ENCODE measurements around the gene CTIF. TPM values are rescaled to one million over a fixed set of nuclear protein-coding genes. Genes with fewer than 3 reads are reported as not detected.
"Not testable (repeated sequence)": the region's sequence is repeated elsewhere in the genome, so short reads cannot be mapped to it uniquely, and the experiment has no call there.

Gene CTIF
- total RNA-seq, 2 donors from 2014 or later = 6.1 to 7.3 TPM

DNA sequence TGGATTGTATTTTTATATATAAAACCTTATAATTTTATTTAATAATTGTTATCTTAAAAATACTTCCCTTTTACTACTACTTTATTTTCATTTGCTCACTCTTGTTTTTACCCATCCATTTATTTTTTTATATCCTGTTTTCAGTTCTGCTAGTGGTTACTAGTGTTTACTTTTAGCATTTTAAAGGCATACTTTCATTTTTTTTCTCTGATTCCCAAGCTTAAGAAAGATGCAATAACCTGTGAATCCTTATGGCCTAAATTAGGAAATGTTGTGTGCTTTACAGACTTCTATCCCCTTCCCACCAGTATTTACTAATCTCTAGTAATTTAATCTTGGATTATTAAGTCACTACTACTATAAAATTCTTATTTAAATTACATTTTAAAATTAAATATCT is 272.0 kb downstream of the CTIF start:
- peaks cover 3% of the 10 kb centered on the region for H3K36me3 Mint-ChIP-seq (ENCODE audit: low read depth)
- no peaks in the 10 kb centered on the region for H3K9me3 ChIP-seq (ENCODE audit: control insufficient read depth, low read length, poor library complexity, severe bottlenecking)
- no peaks in the 10 kb centered on the region for H3K27me3 Mint-ChIP-seq
- no peak for ATAC-seq
- DNase-seq = no peak
- peaks cover 49% of the 10 kb centered on the region for H3K4me1 Mint-ChIP-seq
- H3K4me3 Mint-ChIP-seq = no peak overlapping the region
- H3K27ac Mint-ChIP-seq = peak overlapping the region; percentile 29

DNA sequence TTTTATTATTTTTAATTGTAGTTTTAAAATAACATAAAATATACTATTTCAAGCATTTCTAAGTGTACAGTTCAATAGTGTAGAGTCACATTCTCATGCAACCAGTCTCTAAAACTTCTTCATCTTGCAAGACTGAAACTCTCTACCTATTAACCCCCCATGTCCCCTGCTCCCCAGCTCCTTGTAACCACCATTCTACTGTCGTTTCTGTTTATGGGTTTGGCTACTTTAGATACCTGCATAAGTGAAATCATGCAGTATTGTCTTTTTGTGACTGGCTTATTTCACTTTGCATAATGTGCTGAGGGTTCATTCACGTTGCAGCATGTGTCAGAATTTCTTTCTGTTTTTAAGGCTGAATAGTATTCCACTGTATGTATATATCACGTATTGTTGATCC is 272.6 kb downstream of the CTIF start:
- no peaks in the 10 kb centered on the region for H3K9me3 ChIP-seq (ENCODE audit: control insufficient read depth, low read length, poor library complexity, severe bottlenecking)
- H3K36me3 Mint-ChIP-seq (ENCODE audit: low read depth) = peaks cover 3% of the 10 kb centered on the region
- peak overlapping the region; percentile 100 for H3K27ac Mint-ChIP-seq
- ATAC-seq = no peak
- DNase-seq = no peak
- H3K4me1 Mint-ChIP-seq = peaks cover 48% of the 10 kb centered on the region
- H3K4me3 Mint-ChIP-seq = no peak overlapping the region
- no peaks in the 10 kb centered on the region for H3K27me3 Mint-ChIP-seq

DNA sequence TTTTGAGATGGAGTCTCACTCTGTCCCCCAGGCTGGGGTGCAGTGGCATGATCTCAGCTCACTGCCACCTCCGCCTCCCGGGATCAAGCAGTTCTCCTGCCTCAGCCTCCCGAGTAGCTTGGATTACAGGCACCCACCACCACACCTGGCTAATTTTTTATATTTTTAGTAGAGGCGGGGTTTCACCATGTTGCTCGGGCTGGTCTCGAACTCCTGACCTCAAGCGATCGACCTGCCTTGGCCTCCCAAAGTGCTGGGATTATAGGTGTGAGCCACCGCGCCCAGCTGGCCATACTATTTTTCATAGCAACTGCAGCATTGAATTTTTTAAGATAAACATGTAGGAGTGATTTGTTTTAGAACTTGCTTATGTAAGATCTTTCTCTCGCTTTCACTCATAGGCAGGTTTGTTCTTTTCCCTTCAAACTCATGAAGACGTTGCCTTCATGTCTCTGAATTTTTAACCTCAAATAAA is 273.2 kb downstream of the CTIF start:
- not testable (repeated sequence) for H3K4me3 Mint-ChIP-seq; DNase-seq; ATAC-seq; H3K9me3 ChIP-seq (ENCODE audit: control insufficient read depth, low read length, poor library complexity, severe bottlenecking); H3K27me3 Mint-ChIP-seq; H3K36me3 Mint-ChIP-seq (ENCODE audit: low read depth)
- Mint-ChIP-seq H3K4me1 (peaks cover 46% of the 10 kb centered on the region), H3K27ac (peak overlapping the region; percentile 100)

DNA sequence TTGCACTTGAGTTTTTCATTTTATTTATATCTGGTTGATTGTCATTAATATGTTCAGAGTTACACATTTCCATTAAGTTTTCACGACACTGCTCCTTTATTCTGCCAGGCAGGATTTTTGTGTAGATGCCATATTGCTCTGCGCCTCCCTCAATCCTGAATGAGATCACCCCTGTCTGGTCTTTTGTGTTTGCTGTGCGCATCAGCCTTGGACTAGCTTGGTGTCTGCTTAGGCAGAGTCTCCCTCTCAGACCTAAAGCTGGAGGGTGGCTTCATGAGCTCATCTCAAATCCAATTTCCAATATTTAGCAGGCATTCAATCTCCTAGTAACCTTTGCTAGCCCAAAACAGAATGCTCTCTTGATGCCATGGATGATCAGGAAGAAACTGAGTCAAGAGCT is 274.5 kb downstream of the CTIF start:
- Mint-ChIP-seq H3K27ac (peak overlapping the region; percentile 100), H3K4me3 (peak overlapping the region; percentile 80), H3K4me1 (peaks cover 50% of the 10 kb centered on the region), H3K36me3 (ENCODE audit: low read depth) (peaks cover 3% of the 10 kb centered on the region), H3K27me3 (no peaks in the 10 kb centered on the region)
- no peak for ATAC-seq
- DNase-seq = no peak
- H3K9me3 ChIP-seq (ENCODE audit: control insufficient read depth, low read length, poor library complexity, severe bottlenecking) = no peaks in the 10 kb centered on the region

DNA sequence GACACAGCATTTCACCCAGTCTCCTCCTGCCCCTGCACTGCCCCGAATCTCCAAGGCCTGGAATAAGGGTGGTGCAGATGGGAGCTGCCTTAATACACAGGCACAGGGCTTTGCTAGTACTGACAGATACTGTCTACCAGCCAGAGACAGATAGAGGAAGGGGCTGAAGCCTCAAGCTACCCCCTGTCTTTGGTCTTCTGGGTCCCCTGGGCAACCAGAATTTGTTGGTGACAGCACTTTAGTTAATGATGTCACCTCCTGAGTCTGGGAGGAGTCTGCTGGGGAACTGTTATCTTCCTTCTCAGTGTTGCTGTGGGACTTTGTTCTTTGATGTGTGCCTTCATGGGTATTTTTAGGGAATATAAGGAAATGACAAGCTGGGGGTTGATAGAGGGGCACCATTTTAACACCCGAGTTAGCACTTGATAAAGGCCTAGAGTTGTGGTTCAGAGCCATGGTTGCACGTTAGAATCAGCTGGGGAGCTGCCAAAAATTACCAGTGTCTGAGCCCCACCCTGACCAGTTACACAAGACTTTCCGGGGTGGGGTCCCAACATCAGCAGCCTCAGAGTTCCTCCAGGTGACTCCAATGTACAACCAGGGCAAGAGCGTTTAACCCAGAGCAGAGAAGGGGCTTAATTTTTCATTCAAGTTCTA is 275.1 kb downstream of the CTIF start:
- DNase-seq (peak in 2 of 3 donors; percentile 37 to 48), ATAC-seq (peak; percentile 77)
- peaks cover 51% of the 10 kb centered on the region for H3K4me1 Mint-ChIP-seq
- no peaks in the 10 kb centered on the region for H3K27me3 Mint-ChIP-seq
- H3K36me3 Mint-ChIP-seq (ENCODE audit: low read depth) = peaks cover 3% of the 10 kb centered on the region
- H3K9me3 ChIP-seq (ENCODE audit: control insufficient read depth, low read length, poor library complexity, severe bottlenecking) = no peaks in the 10 kb centered on the region
- H3K4me3 Mint-ChIP-seq = peak overlapping the region; percentile 80
- peak overlapping the region; percentile 100 for H3K27ac Mint-ChIP-seq

DNA sequence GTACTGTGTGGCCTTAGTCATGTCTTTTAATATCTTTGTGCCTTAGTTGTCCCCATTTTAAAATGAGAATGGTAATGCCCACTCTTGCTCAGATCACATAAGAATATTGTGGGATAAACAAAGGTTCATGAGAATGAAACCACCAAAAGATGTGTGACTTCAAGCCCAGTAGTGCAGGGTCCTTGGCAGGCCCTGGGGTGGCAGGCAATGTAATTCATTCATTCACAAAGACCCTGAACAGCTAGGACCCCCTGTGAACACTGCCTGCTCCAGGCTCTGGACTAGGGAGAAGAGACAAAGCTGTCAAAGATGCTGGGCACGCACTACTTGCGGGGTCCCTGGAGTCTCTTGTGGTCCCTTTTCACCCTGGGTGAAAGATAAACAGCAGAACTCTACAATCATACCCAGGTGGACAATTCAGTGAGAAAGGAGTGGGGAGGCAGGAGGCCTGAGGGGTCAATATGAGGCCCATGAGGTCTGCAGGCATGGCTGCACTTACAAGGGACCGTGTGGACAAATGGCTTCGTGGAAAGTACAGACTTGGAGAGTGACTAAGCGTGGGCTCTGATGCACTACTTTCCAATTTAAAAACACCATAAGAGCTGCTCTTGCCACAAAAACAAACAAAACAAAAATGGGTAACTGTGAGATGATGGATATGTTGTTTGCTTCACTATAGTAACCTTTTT is 275.8 kb downstream of the CTIF start:
- H3K27ac Mint-ChIP-seq = peak overlapping the region; percentile 100
- peaks cover 48% of the 10 kb centered on the region for H3K4me1 Mint-ChIP-seq
- H3K36me3 Mint-ChIP-seq (ENCODE audit: low read depth) = peaks cover 3% of the 10 kb centered on the region
- DNase-seq = peak in 1 of 3 donors; percentile 25
- H3K9me3 ChIP-seq (ENCODE audit: control insufficient read depth, low read length, poor library complexity, severe bottlenecking) = no peaks in the 10 kb centered on the region
- peak; percentile 56 for ATAC-seq
- H3K4me3 Mint-ChIP-seq = peak overlapping the region; percentile 80
- H3K27me3 Mint-ChIP-seq = no peaks in the 10 kb centered on the region

DNA sequence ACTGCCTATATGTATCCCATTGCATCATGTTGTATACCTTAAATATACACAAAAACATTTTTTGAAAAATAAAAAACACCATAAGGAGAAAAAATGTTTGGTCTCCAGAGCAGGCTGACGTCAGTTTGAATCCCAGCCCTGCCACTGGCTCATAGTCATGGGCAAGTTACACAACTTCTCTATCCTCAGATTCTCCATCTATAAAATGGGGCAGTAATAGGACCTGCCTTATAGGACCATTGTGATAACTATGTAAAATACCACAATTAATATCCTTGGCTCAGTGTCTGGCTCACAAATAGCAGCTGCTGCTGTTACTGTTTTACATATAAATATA is 276.3 kb downstream of the CTIF start:
- DNase-seq = no peak
- H3K4me3 Mint-ChIP-seq = no peak overlapping the region

DNA sequence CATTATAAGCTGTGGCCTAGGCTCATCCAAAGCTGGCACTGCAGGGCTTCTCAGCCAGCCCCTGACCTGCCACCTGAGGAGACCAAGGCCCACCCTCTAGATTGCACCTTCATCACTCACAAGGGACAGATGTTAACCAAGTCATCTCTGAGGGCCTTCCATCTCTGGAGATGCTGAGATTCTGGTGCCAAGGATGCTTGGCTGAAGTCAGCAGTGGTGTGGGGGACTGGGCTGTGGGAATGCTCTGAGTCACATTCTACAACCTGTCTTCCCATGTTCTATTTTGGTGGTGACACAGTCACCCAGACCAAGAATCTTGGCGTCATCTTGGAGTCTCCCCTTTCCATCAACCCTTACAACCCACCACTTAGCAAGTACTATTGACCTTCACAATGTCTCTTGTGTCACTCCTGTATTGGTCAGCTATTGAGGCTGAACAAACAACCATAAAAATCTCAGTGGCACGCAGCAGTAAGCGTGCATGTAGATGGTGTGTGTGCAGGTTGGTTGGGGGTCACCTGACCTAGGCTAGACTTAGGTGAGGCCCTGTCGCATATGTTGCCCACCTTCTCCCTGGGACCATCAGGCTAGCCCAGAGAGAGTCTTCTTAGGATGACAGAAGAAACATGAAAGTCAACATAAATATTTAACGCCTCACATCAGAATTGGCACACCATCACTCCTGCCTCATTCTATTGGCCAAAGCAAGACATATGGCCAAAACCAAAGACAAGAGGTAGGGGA is 276.9 kb downstream of the CTIF start:
- no peaks in the 10 kb centered on the region for H3K27me3 Mint-ChIP-seq
- no peaks in the 10 kb centered on the region for H3K9me3 ChIP-seq (ENCODE audit: control insufficient read depth, low read length, poor library complexity, severe bottlenecking)
- no peak for ATAC-seq
- no peak overlapping the region for H3K4me3 Mint-ChIP-seq
- H3K27ac Mint-ChIP-seq = peak overlapping the region; percentile 100
- H3K4me1 Mint-ChIP-seq = peaks cover 56% of the 10 kb centered on the region
- H3K36me3 Mint-ChIP-seq (ENCODE audit: low read depth) = peaks cover 3% of the 10 kb centered on the region
- no peak for DNase-seq

More for the DNA sequence above, 276.3 kb downstream of the CTIF start:
- H3K36me3 Mint-ChIP-seq (ENCODE audit: low read depth) = peaks cover 3% of the 10 kb centered on the region
- ATAC-seq = no peak
- no peaks in the 10 kb centered on the region for H3K9me3 ChIP-seq (ENCODE audit: control insufficient read depth, low read length, poor library complexity, severe bottlenecking)
- peak overlapping the region; percentile 100 for H3K27ac Mint-ChIP-seq
- no peaks in the 10 kb centered on the region for H3K27me3 Mint-ChIP-seq
- peaks cover 50% of the 10 kb centered on the region for H3K4me1 Mint-ChIP-seq

DNA sequence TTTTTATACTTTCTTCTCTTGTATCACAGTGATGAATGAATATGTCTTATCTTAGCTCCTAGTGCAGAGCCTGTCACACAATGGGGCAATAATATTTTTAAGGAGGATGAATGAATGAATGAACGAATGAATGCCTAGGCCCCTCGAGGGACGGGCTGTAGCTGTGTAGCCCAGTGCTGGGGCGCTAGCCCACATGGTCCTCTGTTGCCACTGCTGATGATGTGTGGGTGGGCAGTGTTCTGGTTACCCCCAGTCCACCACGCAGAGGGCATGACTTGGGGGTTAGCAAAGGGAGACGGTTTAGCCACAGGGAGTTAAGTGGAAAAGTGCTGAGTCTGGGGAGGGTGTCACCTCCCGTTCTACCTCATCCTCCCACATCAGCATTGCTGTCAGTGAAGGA is 277.7 kb downstream of the CTIF start:
- H3K27ac Mint-ChIP-seq = peak overlapping the region; percentile 100
- ATAC-seq (no peak), DNase-seq (no peak)
- H3K9me3 ChIP-seq (ENCODE audit: control insufficient read depth, low read length, poor library complexity, severe bottlenecking) = no peaks in the 10 kb centered on the region
- H3K4me3 Mint-ChIP-seq = no peak overlapping the region
- no peaks in the 10 kb centered on the region for H3K27me3 Mint-ChIP-seq
- peaks cover 3% of the 10 kb centered on the region for H3K36me3 Mint-ChIP-seq (ENCODE audit: low read depth)
- H3K4me1 Mint-ChIP-seq = peaks cover 57% of the 10 kb centered on the region

DNA sequence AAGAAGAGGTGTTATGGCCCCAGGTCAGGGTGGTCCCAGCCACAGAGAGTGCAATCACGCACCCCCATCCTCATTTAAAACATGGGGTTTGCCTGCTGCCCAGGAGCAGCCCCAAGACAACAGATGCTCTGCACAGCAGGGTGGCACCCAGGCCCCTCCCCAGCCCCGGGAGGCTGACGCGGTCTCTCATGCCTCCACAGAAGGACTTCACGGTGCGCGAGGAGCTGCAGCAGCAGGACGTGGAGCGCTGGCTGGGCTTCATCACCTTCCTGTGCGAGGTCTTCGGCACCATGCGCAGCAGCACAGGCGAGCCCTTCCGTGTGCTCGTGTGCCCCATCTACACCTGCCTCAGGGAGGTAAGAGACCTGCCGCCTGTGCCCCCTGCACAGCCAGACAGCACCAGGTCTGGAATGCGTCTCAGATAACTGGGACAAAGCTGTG is 278.2 kb downstream of the CTIF start:
- peaks cover 57% of the 10 kb centered on the region for H3K4me1 Mint-ChIP-seq
- peak overlapping the region; percentile 100 for H3K27ac Mint-ChIP-seq
- no peaks in the 10 kb centered on the region for H3K9me3 ChIP-seq (ENCODE audit: control insufficient read depth, low read length, poor library complexity, severe bottlenecking)
- ATAC-seq (no peak), DNase-seq (no peak)
- peaks cover 3% of the 10 kb centered on the region for H3K36me3 Mint-ChIP-seq (ENCODE audit: low read depth)
- H3K4me3 Mint-ChIP-seq = no peak overlapping the region
- no peaks in the 10 kb centered on the region for H3K27me3 Mint-ChIP-seq

DNA sequence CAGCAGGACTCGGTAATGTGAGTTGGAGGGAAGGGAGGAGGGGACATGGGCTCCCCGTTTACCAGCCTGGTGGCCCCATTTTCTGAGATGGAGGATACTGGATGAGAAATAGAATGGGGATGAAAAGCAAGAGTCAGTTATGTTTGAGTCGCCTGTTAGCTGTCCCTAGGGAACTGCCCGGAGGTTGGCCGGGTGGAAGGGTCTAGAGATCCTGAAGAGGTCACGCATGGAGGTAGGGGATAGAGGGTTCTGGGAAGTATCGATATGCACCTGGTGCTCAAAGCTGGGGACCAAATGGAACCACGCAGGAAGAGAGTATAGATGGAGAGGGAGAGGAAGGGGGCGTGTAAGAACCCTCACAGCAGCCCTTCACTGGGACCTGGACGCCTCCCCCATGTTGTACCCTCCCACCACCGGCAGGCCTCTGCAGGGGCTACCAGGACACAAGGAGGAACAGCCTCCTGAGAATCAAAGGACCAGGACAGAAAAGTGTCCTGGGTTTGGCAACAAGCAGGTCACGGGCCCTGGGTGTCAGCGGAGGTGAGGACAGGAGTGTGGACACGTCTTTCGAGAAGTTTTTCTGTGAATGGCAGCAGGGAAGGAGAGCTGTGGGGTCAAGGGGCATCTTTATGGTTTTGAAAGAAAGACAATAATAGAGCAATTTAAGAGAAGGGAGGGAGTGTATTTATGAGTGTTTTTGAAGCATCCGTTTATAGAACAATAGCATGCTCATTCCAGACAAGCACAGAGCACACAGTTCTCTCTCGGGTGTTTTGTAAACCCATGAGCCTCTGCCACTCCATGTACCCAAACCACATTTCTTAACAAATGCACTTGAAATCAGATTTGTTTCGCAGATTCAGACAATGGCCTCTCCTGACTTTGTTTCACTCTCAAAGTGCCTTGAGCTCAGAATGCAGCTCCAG is 279.8 kb downstream of the CTIF start:
- Mint-ChIP-seq H3K27ac (peak overlapping the region; percentile 100), H3K27me3 (no peaks in the 10 kb centered on the region), H3K4me3 (peak overlapping the region; percentile 39), H3K4me1 (peaks cover 45% of the 10 kb centered on the region), H3K36me3 (ENCODE audit: low read depth) (no peaks in the 10 kb centered on the region)
- no peak for ATAC-seq
- H3K9me3 ChIP-seq (ENCODE audit: control insufficient read depth, low read length, poor library complexity, severe bottlenecking) = no peaks in the 10 kb centered on the region
- no peak for DNase-seq

DNA sequence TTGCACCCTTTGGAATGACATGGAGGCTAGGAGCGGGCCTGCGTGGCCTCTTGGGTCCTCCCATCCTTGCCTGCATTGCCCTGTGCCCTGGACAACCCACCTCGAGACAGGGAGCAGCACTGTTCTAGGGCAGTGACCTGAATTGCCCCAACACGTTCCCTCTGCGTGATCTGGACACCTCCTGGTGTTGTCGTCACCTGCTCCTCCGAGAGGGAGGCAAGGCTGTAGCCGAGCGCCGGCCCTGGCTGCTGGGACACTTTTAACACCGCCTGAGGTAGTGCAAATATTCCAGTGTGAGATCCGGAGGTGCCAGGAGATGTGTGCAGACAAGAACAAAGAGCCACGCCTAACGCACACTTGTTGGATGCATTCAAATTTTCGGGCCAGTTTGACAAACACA is 280.4 kb downstream of the CTIF start:
- ATAC-seq (no peak), DNase-seq (no peak)
- H3K9me3 ChIP-seq (ENCODE audit: control insufficient read depth, low read length, poor library complexity, severe bottlenecking) = no peaks in the 10 kb centered on the region
- Mint-ChIP-seq H3K27ac (no peak overlapping the region), H3K36me3 (ENCODE audit: low read depth) (no peaks in the 10 kb centered on the region), H3K4me1 (peaks cover 38% of the 10 kb centered on the region), H3K4me3 (no peak overlapping the region), H3K27me3 (no peaks in the 10 kb centered on the region)

Measured in T-helper 17 cell (primary cell).